ENCODE measurements around the gene SLC6A8. TPM values are rescaled to one million over a fixed set of nuclear protein-coding genes. Genes with fewer than 3 reads are reported as not detected.

SLC6A8 gene
- total RNA-seq, 2 donors from 2014 or later, result 16.8 to 16.9 TPM

GRCh38 chrX:153670748-153671588 lies 16.8 kb upstream of the SLC6A8 start:
- no peaks in the 10 kb centered on the region for H3K36me3 ChIP-seq
- no peaks in the 10 kb centered on the region for H3K27me3 ChIP-seq (replicated peaks; ENCODE audit: insufficient read depth)
- ATAC-seq (ENCODE audit: insufficient number of reproducible peaks, low FRiP score, low read depth) (no peak), DNase-seq (ENCODE audit: low spot score) (no peak)
- TF ChIP-seq CTCF (IDR thresholded peaks at IDR 0.05), result no peak
- H3K27ac ChIP-seq, result no peak overlapping the region
- no peaks in the 10 kb centered on the region for H3K9me3 ChIP-seq
- no peak overlapping the region for H3K4me3 ChIP-seq
- H3K4me1 ChIP-seq (ENCODE audit: control insufficient read depth in 1 of 2, low read depth in 2 of 2), result no peaks in the 10 kb centered on the region

- H3K4me3 ChIP-seq, result no peak overlapping the region
- H3K36me3 ChIP-seq, result no peaks in the 10 kb centered on the region
- H3K9me3 ChIP-seq, result no peaks in the 10 kb centered on the region
- ATAC-seq (ENCODE audit: insufficient number of reproducible peaks, low FRiP score, low read depth) (no peak), DNase-seq (ENCODE audit: low spot score) (no peak)
- no peak for TF ChIP-seq CTCF (IDR thresholded peaks at IDR 0.05)
- H3K27me3 ChIP-seq (replicated peaks; ENCODE audit: insufficient read depth), result no peaks in the 10 kb centered on the region
- no peak overlapping the region for H3K27ac ChIP-seq
- no peaks in the 10 kb centered on the region for H3K4me1 ChIP-seq (ENCODE audit: control insufficient read depth in 1 of 2, low read depth in 2 of 2)
Observed at GRCh38 chrX:153671589-153672530, 15.9 kb upstream of the SLC6A8 start.

GRCh38 chrX:153672531-153673427 lies 14.9 kb upstream of the SLC6A8 start:
- H3K4me3 ChIP-seq, result no peak overlapping the region
- H3K27me3 ChIP-seq (replicated peaks; ENCODE audit: insufficient read depth), result no peaks in the 10 kb centered on the region
- no peaks in the 10 kb centered on the region for H3K9me3 ChIP-seq
- no peaks in the 10 kb centered on the region for H3K4me1 ChIP-seq (ENCODE audit: control insufficient read depth in 1 of 2, low read depth in 2 of 2)
- H3K36me3 ChIP-seq, result no peaks in the 10 kb centered on the region
- DNase-seq (ENCODE audit: low spot score) (no peak), ATAC-seq (ENCODE audit: insufficient number of reproducible peaks, low FRiP score, low read depth) (no peak)
- TF ChIP-seq CTCF (IDR thresholded peaks at IDR 0.05), result no peak
- H3K27ac ChIP-seq, result no peak overlapping the region

GRCh38 chrX:153673428-153674218 lies 14.1 kb upstream of the SLC6A8 start, which contains the start of gene PNCK:
PNCK (minus strand) TSS chrX:153673813; CDS start chrX:153673076, 737 bp downstream.
- no peak for DNase-seq (ENCODE audit: low spot score)
- Histone ChIP-seq H3K27ac (no peak within 1 kb of the TSS), H3K4me1 (ENCODE audit: control insufficient read depth in 1 of 2, low read depth in 2 of 2) (no peaks in the 10 kb centered on the region), H3K36me3 (no peaks in the 10 kb centered on the region), H3K9me3 (no peaks in the 10 kb centered on the region), H3K4me3 (no peak within 1 kb of the TSS), H3K27me3 (replicated peaks; ENCODE audit: insufficient read depth) (no peaks in the 10 kb centered on the region)
- ATAC-seq (ENCODE audit: insufficient number of reproducible peaks, low FRiP score, low read depth), result no peak
- no peak for TF ChIP-seq CTCF (IDR thresholded peaks at IDR 0.05)

All from thoracic aorta (tissue), 2 donors.